A549 treated with AZD2906 at 1 μM for 4 hours (cell line): ENCODE results near the gene TM9SF1. TPM values are rescaled to one million over a fixed set of nuclear protein-coding genes. Genes with fewer than 3 reads are reported as not detected.

Source experiments
- total RNA-seq: library from RNA; stranded (reverse); fragments of 200-300 nt; extraction: Qiagen RNA extraction; gene quantifications from 5 replicates; pipeline ENCODE4 v1.2.3, GENCODE V29; 2022

The TM9SF1 gene
- total RNA-seq, 1 experiment from 2014 or later: 64.1 TPM

Other genes with a start within 250 kb of the TM9SF1 start
- gene DHRS4, start 241.7 kb downstream of the TM9SF1 start, total RNA-seq: 45.3 to 49.8 TPM (median 47.9 TPM) in 5 replicates
- gene DHRS4L2, start 206.5 kb downstream of the TM9SF1 start, total RNA-seq: 23.3 to 33.2 TPM (median 30.8 TPM) in 5 replicates
- gene CARMIL3, start 143.4 kb downstream of the TM9SF1 start, total RNA-seq: 0.48 to 0.59 TPM (median 0.49 TPM) in 5 replicates
- gene CPNE6, start 123.9 kb downstream of the TM9SF1 start, total RNA-seq: 0.05 to 0.12 TPM (median 0.06 TPM) in 4 of 5 replicates, not detected in the other
- 17.2 to 22.3 TPM (median 20.2 TPM) in 5 replicates for gene PCK2, start 101.1 kb downstream of the TM9SF1 start, total RNA-seq
- 20.3 to 26.4 TPM (median 20.7 TPM) in 5 replicates for gene DCAF11, start 80.7 kb downstream of the TM9SF1 start, total RNA-seq
- 0.74 to 1.1 TPM (median 0.98 TPM) in 5 replicates for gene NRL, start 80.5 kb downstream of the TM9SF1 start, total RNA-seq
- 0.10 to 0.13 TPM in 2 of 5 replicates, not detected in the others for gene FITM1, start 64.8 kb downstream of the TM9SF1 start, total RNA-seq
- gene PSME1, start 59.2 kb downstream of the TM9SF1 start, total RNA-seq: 158 to 182 TPM (median 161 TPM) in 5 replicates
- 46.5 to 62.7 TPM (median 58.0 TPM) in 5 replicates for gene EMC9, start 53.9 kb downstream of the TM9SF1 start, total RNA-seq
- gene PSME2, start 48.8 kb downstream of the TM9SF1 start, total RNA-seq: 150 to 197 TPM (median 159 TPM) in 5 replicates
- gene RNF31, start 47.9 kb downstream of the TM9SF1 start, total RNA-seq: 20.3 to 33.7 TPM (median 32.3 TPM) in 5 replicates
- 15.6 to 20.2 TPM (median 16.5 TPM) in 5 replicates for gene IRF9, start 34.2 kb downstream of the TM9SF1 start, total RNA-seq
- gene REC8, start 23.4 kb downstream of the TM9SF1 start, total RNA-seq: 2.7 to 5.3 TPM (median 3.3 TPM) in 5 replicates
- 75.4 to 87.1 TPM (median 80.0 TPM) in 5 replicates for gene IPO4, start 6.6 kb downstream of the TM9SF1 start, total RNA-seq
- gene TSSK4, start 10.3 kb upstream of the TM9SF1 start, total RNA-seq: not detected in 5 replicates
- 78.2 to 100.0 TPM (median 79.3 TPM) in 5 replicates for gene CHMP4A, start 18.0 kb upstream of the TM9SF1 start, total RNA-seq
- gene MDP1, start 20.6 kb upstream of the TM9SF1 start, total RNA-seq: 28.9 to 33.7 TPM (median 31.1 TPM) in 5 replicates
- 433 to 471 TPM (median 446 TPM) in 5 replicates for gene NEDD8, start 36.9 kb upstream of the TM9SF1 start, total RNA-seq
- gene GMPR2, start 37.5 kb upstream of the TM9SF1 start, total RNA-seq: 53.0 to 66.2 TPM (median 54.3 TPM) in 5 replicates
- 33.4 to 37.5 TPM (median 36.9 TPM) in 5 replicates for gene TINF2, start 47.2 kb upstream of the TM9SF1 start, total RNA-seq
- 0.93 to 1.8 TPM (median 1.1 TPM) in 5 replicates for gene TGM1, start 67.7 kb upstream of the TM9SF1 start, total RNA-seq
- 15.8 to 17.3 TPM (median 16.6 TPM) in 5 replicates for gene RABGGTA, start 76.2 kb upstream of the TM9SF1 start, total RNA-seq
- gene DHRS1, start 104.3 kb upstream of the TM9SF1 start, total RNA-seq: 9.9 to 12.1 TPM (median 12.0 TPM) in 5 replicates
- gene NOP9, start 104.4 kb upstream of the TM9SF1 start, total RNA-seq: 13.4 to 16.4 TPM (median 14.4 TPM) in 5 replicates
- gene CIDEB, start 112.5 kb upstream of the TM9SF1 start, total RNA-seq: 0.12 to 0.26 TPM (median 0.23 TPM) in 5 replicates
- gene LTB4R2, start 114.7 kb upstream of the TM9SF1 start, total RNA-seq: 2.4 to 5.1 TPM (median 4.0 TPM) in 5 replicates
- 3.1 to 6.1 TPM (median 5.2 TPM) in 5 replicates for gene LTB4R, start 116.1 kb upstream of the TM9SF1 start, total RNA-seq
- not detected in 5 replicates for gene ADCY4, start 139.6 kb upstream of the TM9SF1 start, total RNA-seq
- not detected in 5 replicates for gene RIPK3, start 144.6 kb upstream of the TM9SF1 start, total RNA-seq
- gene NFATC4, start 172.7 kb upstream of the TM9SF1 start, total RNA-seq: 0.05 to 0.31 TPM (median 0.07 TPM) in 5 replicates
- 0.31 to 0.44 TPM (median 0.41 TPM) in 5 replicates for gene NYNRIN, start 203.6 kb upstream of the TM9SF1 start, total RNA-seq
- 1.0 to 1.7 TPM (median 1.3 TPM) in 5 replicates for gene CBLN3, start 234.2 kb upstream of the TM9SF1 start, total RNA-seq
- 22.8 to 28.3 TPM (median 24.8 TPM) in 5 replicates for gene KHNYN, start 234.5 kb upstream of the TM9SF1 start, total RNA-seq
- gene SDR39U1, start 247.3 kb upstream of the TM9SF1 start, total RNA-seq: 40.2 to 54.8 TPM (median 51.8 TPM) in 5 replicates